Thyroid gland (tissue), 4 donors: ENCODE measurements around the gene TFCP2.

Experiments used
- POLR2A ChIP-seq, 2 donors: fragments of 450-650 bp; IDR thresholded peaks; one replicate each; pipeline ENCODE4 v1.6.1; 2017; ENCODE audit warnings: antibody characterized with exemption in 2 of 2, mild to moderate bottlenecking in 2 of 2, moderate library complexity in 1 of 2
- TF ChIP-seq, protein P1 (sequence below), 6 experiments: fragments of 200-600 bp in 3 of 6; fragments of 450-650 bp in 3 of 6; sonication (generic) in 3 of 6; IDR thresholded peaks; one replicate each; pipeline ENCODE4 v1.5.1; 2016 to 2019; ENCODE audit warnings: antibody characterized with exemption in 6 of 6, mild to moderate bottlenecking in 2 of 6, inconsistent platforms in 1 of 6, moderate library complexity in 1 of 6

DNA sequence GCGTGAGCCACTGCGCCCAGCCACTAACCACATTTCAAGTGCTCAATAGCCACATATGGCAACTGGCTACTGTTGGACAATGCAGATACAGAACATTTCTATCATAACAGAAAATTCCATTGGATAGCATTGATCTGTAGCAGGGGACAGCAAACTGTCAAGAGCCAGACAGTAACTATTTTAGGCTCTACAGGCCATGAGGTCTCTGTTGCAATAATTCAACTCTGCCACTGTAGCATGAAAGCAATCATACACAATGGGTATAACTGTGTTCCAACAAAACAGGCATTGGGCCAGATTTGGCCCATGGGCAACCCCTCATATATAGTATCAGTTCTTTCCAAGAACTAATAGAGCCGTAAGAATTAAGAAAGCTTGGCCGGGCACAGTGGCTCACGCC lies 97.5 kb downstream of the TFCP2 start:
- no peak for TF ChIP-seq POLR2A (IDR thresholded peaks at IDR 0.05)
- TF ChIP-seq, protein P1, sequence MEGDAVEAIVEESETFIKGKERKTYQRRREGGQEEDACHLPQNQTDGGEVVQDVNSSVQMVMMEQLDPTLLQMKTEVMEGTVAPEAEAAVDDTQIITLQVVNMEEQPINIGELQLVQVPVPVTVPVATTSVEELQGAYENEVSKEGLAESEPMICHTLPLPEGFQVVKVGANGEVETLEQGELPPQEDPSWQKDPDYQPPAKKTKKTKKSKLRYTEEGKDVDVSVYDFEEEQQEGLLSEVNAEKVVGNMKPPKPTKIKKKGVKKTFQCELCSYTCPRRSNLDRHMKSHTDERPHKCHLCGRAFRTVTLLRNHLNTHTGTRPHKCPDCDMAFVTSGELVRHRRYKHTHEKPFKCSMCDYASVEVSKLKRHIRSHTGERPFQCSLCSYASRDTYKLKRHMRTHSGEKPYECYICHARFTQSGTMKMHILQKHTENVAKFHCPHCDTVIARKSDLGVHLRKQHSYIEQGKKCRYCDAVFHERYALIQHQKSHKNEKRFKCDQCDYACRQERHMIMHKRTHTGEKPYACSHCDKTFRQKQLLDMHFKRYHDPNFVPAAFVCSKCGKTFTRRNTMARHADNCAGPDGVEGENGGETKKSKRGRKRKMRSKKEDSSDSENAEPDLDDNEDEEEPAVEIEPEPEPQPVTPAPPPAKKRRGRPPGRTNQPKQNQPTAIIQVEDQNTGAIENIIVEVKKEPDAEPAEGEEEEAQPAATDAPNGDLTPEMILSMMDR (IDR thresholded peaks at IDR 0.05): no peak
